CD8-positive, alpha-beta memory T cell (primary cell): ENCODE results near the gene NPTN. TPM values are rescaled to one million over a fixed set of nuclear protein-coding genes. Genes with fewer than 3 reads are reported as not detected.

Source experiments
- CTCF ChIA-PET: fragments of 350-600 bp; sonication (Branson Sonifier 250); formaldehyde crosslinking; loops from one replicate; lab custom pipeline; 2021; ENCODE audit warnings: antibody characterized with exemption; lab: Charles Lee
- POLR2A ChIA-PET: fragments of 350-600 bp; sonication (Branson Sonifier 250); formaldehyde crosslinking; loops from one replicate; lab custom pipeline; 2021; ENCODE audit warnings: antibody characterized with exemption; lab: Charles Lee
- DNase-seq, 5 donors: peaks; one replicate each; pipeline versions ENCODE4 v3.0.0 to v3.0.0-alpha.2; 2020 to 2022; ENCODE audit warnings: mixed read lengths in 1 of 5
- H3K27ac ChIP-seq: one replicate; pipeline ENCODE4 v1.7.0; 2013; ENCODE audit warnings: low read depth, mild to moderate bottlenecking, low read length, moderate library complexity
- H3K27me3 ChIP-seq: 2 replicates; pipeline ENCODE4 v1.7.0; 2013; ENCODE audit warnings: low read length, mild to moderate bottlenecking; ENCODE audit not compliant: insufficient read depth, poor library complexity, severe bottlenecking
- H3K36me3 ChIP-seq: 2 replicates; pipeline ENCODE4 v1.7.0; 2013; ENCODE audit warnings: mild to moderate bottlenecking, low read length, moderate library complexity; ENCODE audit not compliant: insufficient read depth
- H3K4me1 ChIP-seq: 2 replicates; pipeline ENCODE4 v1.7.0; 2013; ENCODE audit warnings: mild to moderate bottlenecking, low read length, moderate library complexity; ENCODE audit not compliant: insufficient read depth
- H3K4me3 ChIP-seq: 2 replicates; pipeline ENCODE4 v1.7.0; 2013; ENCODE audit warnings: mild to moderate bottlenecking, low read length
- H3K9me3 ChIP-seq: 2 replicates; pipeline ENCODE4 v1.7.0; 2013; ENCODE audit warnings: mild to moderate bottlenecking, low read length
- H3K27ac Mint-ChIP-seq, 8 donors: one replicate each; pipeline ENCODE4 v1.8.0; 2020 to 2021; ENCODE audit warnings: mixed read lengths in 8 of 8, mild to moderate bottlenecking in 6 of 8, inconsistent platforms in 3 of 8, moderate library complexity in 3 of 8
- H3K27me3 Mint-ChIP-seq, 2 donors: one replicate each; pipeline ENCODE4 v1.8.0; 2020 to 2021; ENCODE audit warnings: mixed read lengths in 2 of 2, mild to moderate bottlenecking in 1 of 2, moderate library complexity in 1 of 2
- H3K36me3 Mint-ChIP-seq, 3 donors: one replicate each; pipeline ENCODE4 v1.8.0; 2020 to 2021; ENCODE audit warnings: mixed read lengths in 3 of 3, inconsistent platforms in 1 of 3, mild to moderate bottlenecking in 1 of 3
- H3K4me1 Mint-ChIP-seq, 3 donors: one replicate each; pipeline ENCODE4 v1.8.0; 2020 to 2021; ENCODE audit warnings: mixed read lengths in 3 of 3, inconsistent platforms in 1 of 3, mild to moderate bottlenecking in 1 of 3
- H3K4me3 Mint-ChIP-seq, 7 donors: one replicate each; pipeline ENCODE4 v1.8.0; 2020 to 2021; ENCODE audit warnings: mixed read lengths in 7 of 7, mild to moderate bottlenecking in 6 of 7, moderate library complexity in 4 of 7, inconsistent platforms in 2 of 7
- H3K9me3 Mint-ChIP-seq, 5 donors: one replicate each; pipeline ENCODE4 v1.8.0; 2020 to 2022; ENCODE audit warnings: mixed read lengths in 5 of 5, mild to moderate bottlenecking in 3 of 5, moderate library complexity in 2 of 5, inconsistent platforms in 1 of 5
- polyA plus RNA-seq: library from polyadenylated mRNA; unstranded; fragments of 300-500 nt; fragmentation: Illumina TruSeq; gene quantifications from one replicate; pipeline ENCODE4 v1.2.3, GENCODE V29; 2021
- total RNA-seq, 2 experiments: library from RNA; stranded (reverse); gene quantifications; one replicate each; pipeline ENCODE4 v1.2.3, GENCODE V29; 2021

The NPTN gene
- total and polyA plus RNA-seq, 3 experiments from 2014 or later: 46.1 to 58.5 (median 55.8) TPM

GRCh38 chr15:73631915-73632669 is 1.1 kb downstream of the NPTN start:
- H3K27me3 Mint-ChIP-seq: peaks cover 5 to 6% of the 10 kb centered on the region in 2 donors
- peak overlapping the region; percentile 3 to 89 (median 72) for H3K27ac Mint-ChIP-seq
- peaks cover 45 to 62% (median 60%) of the 10 kb centered on the region in 3 donors for H3K4me1 Mint-ChIP-seq
- H3K4me3 ChIP-seq: peak overlapping the region; percentile 66
- no peaks in the 10 kb centered on the region for H3K27me3 ChIP-seq
- peak overlapping the region; percentile 88 to 95 (median 91) for H3K4me3 Mint-ChIP-seq
- CTCF ChIA-PET: no interaction called here
- H3K9me3 ChIP-seq: no peaks in the 10 kb centered on the region
- peak in 1 of 5 donors; percentile 5 for DNase-seq
- peaks cover 0 to 2% (median 1%) of the 10 kb centered on the region in 3 donors for H3K36me3 Mint-ChIP-seq
- peak overlapping the region; percentile 63 for H3K27ac ChIP-seq
- H3K9me3 Mint-ChIP-seq: no peaks in the 10 kb centered on the region
- H3K4me1 ChIP-seq: peaks cover 45% of the 10 kb centered on the region
- H3K36me3 ChIP-seq: no peaks in the 10 kb centered on the region
- POLR2A ChIA-PET: interaction anchor here (0.7 to 1.3 kb wide), 2 partner anchors 9 to 18 kb away, joined by 4 to 5 read pairs; no protein-coding TSS in a partner anchor

- ChIA-PET CTCF (no interaction called here), POLR2A (no interaction called here)
- peak overlapping the region in 6 of 8 donors; percentile 8 to 59 (median 40) for H3K27ac Mint-ChIP-seq
- peaks cover 0 to 1% (median 0%) of the 10 kb centered on the region in 3 donors for H3K36me3 Mint-ChIP-seq
- peaks cover 47 to 66% (median 61%) of the 10 kb centered on the region in 3 donors for H3K4me1 Mint-ChIP-seq
- Histone ChIP-seq H3K4me3 (no peak overlapping the region), H3K27me3 (no peaks in the 10 kb centered on the region), H3K36me3 (no peaks in the 10 kb centered on the region), H3K4me1 (peaks cover 45% of the 10 kb centered on the region), H3K27ac (no peak overlapping the region), H3K9me3 (no peaks in the 10 kb centered on the region)
- no peaks in the 10 kb centered on the region for H3K9me3 Mint-ChIP-seq
- peak overlapping the region; percentile 28 to 92 (median 71) for H3K4me3 Mint-ChIP-seq
- DNase-seq: no peak
- H3K27me3 Mint-ChIP-seq: no peaks in the 10 kb centered on the region
Measured at GRCh38 chr15:73630921-73631362, 2.2 kb downstream of the NPTN start.

GRCh38 chr15:73629798-73630429 is 3.3 kb downstream of the NPTN start:
- no peak overlapping the region for H3K27ac ChIP-seq
- ChIA-PET CTCF (interaction anchor here (0.7 kb wide), 1 partner anchor 92 kb away, joined by 4 read pairs; no protein-coding TSS in a partner anchor), POLR2A (no interaction called here)
- peaks cover 0 to 1% (median 0%) of the 10 kb centered on the region in 3 donors for H3K36me3 Mint-ChIP-seq
- H3K4me3 Mint-ChIP-seq: peak overlapping the region in 1 of 7 donors; percentile 9
- no peaks in the 10 kb centered on the region for H3K27me3 Mint-ChIP-seq
- no peaks in the 10 kb centered on the region for H3K9me3 Mint-ChIP-seq
- H3K4me3 ChIP-seq: no peak overlapping the region
- H3K27me3 ChIP-seq: no peaks in the 10 kb centered on the region
- no peak for DNase-seq
- H3K4me1 Mint-ChIP-seq: peaks cover 49 to 69% (median 63%) of the 10 kb centered on the region in 3 donors
- peaks cover 45% of the 10 kb centered on the region for H3K4me1 ChIP-seq
- no peak overlapping the region for H3K27ac Mint-ChIP-seq
- no peaks in the 10 kb centered on the region for H3K9me3 ChIP-seq
- no peaks in the 10 kb centered on the region for H3K36me3 ChIP-seq

- Histone ChIP-seq H3K4me3 (no peak overlapping the region), H3K27ac (no peak overlapping the region), H3K36me3 (no peaks in the 10 kb centered on the region), H3K27me3 (no peaks in the 10 kb centered on the region), H3K4me1 (peaks cover 45% of the 10 kb centered on the region), H3K9me3 (no peaks in the 10 kb centered on the region)
- Mint-ChIP-seq H3K36me3 (peaks cover 0 to 1% (median 0%) of the 10 kb centered on the region in 3 donors), H3K27ac (peak overlapping the region in 1 of 8 donors; percentile 6), H3K4me3 (no peak overlapping the region), H3K27me3 (no peaks in the 10 kb centered on the region), H3K9me3 (no peaks in the 10 kb centered on the region), H3K4me1 (peaks cover 53 to 76% (median 68%) of the 10 kb centered on the region in 3 donors)
- CTCF ChIA-PET: interaction anchor here (0.7 kb wide), 1 partner anchor 91 kb away, joined by 4 read pairs; no protein-coding TSS in a partner anchor
- POLR2A ChIA-PET: no interaction called here
- DNase-seq: no peak
Measured at GRCh38 chr15:73628976-73629797, 4.0 kb downstream of the NPTN start.

GRCh38 chr15:73628102-73628501 is 5.1 kb downstream of the NPTN start:
- H3K4me1 ChIP-seq: peaks cover 39% of the 10 kb centered on the region
- H3K27ac ChIP-seq: no peak overlapping the region
- Mint-ChIP-seq H3K4me1 (peaks cover 51 to 77% (median 67%) of the 10 kb centered on the region in 3 donors), H3K27me3 (no peaks in the 10 kb centered on the region), H3K4me3 (no peak overlapping the region), H3K27ac (peak overlapping the region in 1 of 8 donors; percentile 38), H3K36me3 (peaks cover 0 to 1% (median 0%) of the 10 kb centered on the region in 3 donors), H3K9me3 (no peaks in the 10 kb centered on the region)
- POLR2A ChIA-PET: interaction anchor here (1.0 kb wide), 1 partner anchor 12 kb away, joined by 3 read pairs; no protein-coding TSS in a partner anchor
- no peak overlapping the region for H3K4me3 ChIP-seq
- CTCF ChIA-PET: no interaction called here
- H3K36me3 ChIP-seq: no peaks in the 10 kb centered on the region
- no peak for DNase-seq
- no peaks in the 10 kb centered on the region for H3K9me3 ChIP-seq
- no peaks in the 10 kb centered on the region for H3K27me3 ChIP-seq

- H3K36me3 Mint-ChIP-seq: no peaks in the 10 kb centered on the region
- H3K27ac Mint-ChIP-seq: no peak overlapping the region
- no peaks in the 10 kb centered on the region for H3K9me3 Mint-ChIP-seq
- Histone ChIP-seq H3K4me3 (no peak overlapping the region), H3K4me1 (peaks cover 24% of the 10 kb centered on the region), H3K27me3 (no peaks in the 10 kb centered on the region), H3K27ac (no peak overlapping the region), H3K9me3 (no peaks in the 10 kb centered on the region), H3K36me3 (no peaks in the 10 kb centered on the region)
- no peaks in the 10 kb centered on the region for H3K27me3 Mint-ChIP-seq
- ChIA-PET CTCF (no interaction called here), POLR2A (no interaction called here)
- peaks cover 53 to 82% (median 68%) of the 10 kb centered on the region in 3 donors for H3K4me1 Mint-ChIP-seq
- H3K4me3 Mint-ChIP-seq: no peak overlapping the region
- DNase-seq: no peak
Measured at GRCh38 chr15:73626072-73626471, 7.1 kb downstream of the NPTN start.

GRCh38 chr15:73624530-73624929 is 8.7 kb downstream of the NPTN start:
- Mint-ChIP-seq H3K36me3 (no peaks in the 10 kb centered on the region), H3K9me3 (no peaks in the 10 kb centered on the region), H3K4me3 (no peak overlapping the region), H3K4me1 (peaks cover 54 to 82% (median 68%) of the 10 kb centered on the region in 3 donors), H3K27me3 (no peaks in the 10 kb centered on the region), H3K27ac (no peak overlapping the region)
- H3K4me3 ChIP-seq: no peak overlapping the region
- ChIA-PET POLR2A (no interaction called here), CTCF (interaction anchor here (1.2 to 1.9 kb wide), 2 partner anchors 10 to 12 kb away, joined by 5 read pairs; no protein-coding TSS in a partner anchor)
- no peak overlapping the region for H3K27ac ChIP-seq
- no peaks in the 10 kb centered on the region for H3K9me3 ChIP-seq
- H3K4me1 ChIP-seq: peaks cover 9% of the 10 kb centered on the region
- H3K36me3 ChIP-seq: no peaks in the 10 kb centered on the region
- no peaks in the 10 kb centered on the region for H3K27me3 ChIP-seq
- DNase-seq: no peak
